Measurements from ENCODE around the gene IL15RA.
"Not testable (repeated sequence)": the region's sequence is repeated elsewhere in the genome, so short reads cannot be mapped to it uniquely, and the experiment has no call there.

Gene IL15RA

GRCh38 chr10:5918763-5919162, 58.6 kb downstream of the IL15RA start:
- DNase-seq, result no peak

GRCh38 chr10:5917305-5917704, 60.0 kb downstream of the IL15RA start:
- DNase-seq, result no peak

GRCh38 chr10:5915451-5915850, 61.9 kb downstream of the IL15RA start:
- no peak for DNase-seq

- no peak for DNase-seq
Observed at GRCh38 chr10:5913736-5914135, 63.6 kb downstream of the IL15RA start.

- no peak for DNase-seq
Observed at GRCh38 chr10:5911670-5912069, 65.7 kb downstream of the IL15RA start.

- peak; percentile 10 for DNase-seq
Observed at GRCh38 chr10:5910323-5911100, 66.8 kb downstream of the IL15RA start.

- not testable (repeated sequence) for DNase-seq
Observed at GRCh38 chr10:5908676-5909075, 68.7 kb downstream of the IL15RA start.

GRCh38 chr10:5906651-5907050, 70.7 kb downstream of the IL15RA start:
- DNase-seq, result no peak

GRCh38 chr10:5905854-5906507, 71.4 kb downstream of the IL15RA start:
- DNase-seq, result peak; percentile 4

GRCh38 chr10:5904227-5904626, 73.1 kb downstream of the IL15RA start:
- no peak for DNase-seq

- DNase-seq, result no peak
Observed at GRCh38 chr10:5903563-5903962, 73.8 kb downstream of the IL15RA start.

GRCh38 chr10:5902511-5903274, 74.7 kb downstream of the IL15RA start:
- DNase-seq, result no peak
